ENCODE measurements around the gene HOXB6.

DNA sequence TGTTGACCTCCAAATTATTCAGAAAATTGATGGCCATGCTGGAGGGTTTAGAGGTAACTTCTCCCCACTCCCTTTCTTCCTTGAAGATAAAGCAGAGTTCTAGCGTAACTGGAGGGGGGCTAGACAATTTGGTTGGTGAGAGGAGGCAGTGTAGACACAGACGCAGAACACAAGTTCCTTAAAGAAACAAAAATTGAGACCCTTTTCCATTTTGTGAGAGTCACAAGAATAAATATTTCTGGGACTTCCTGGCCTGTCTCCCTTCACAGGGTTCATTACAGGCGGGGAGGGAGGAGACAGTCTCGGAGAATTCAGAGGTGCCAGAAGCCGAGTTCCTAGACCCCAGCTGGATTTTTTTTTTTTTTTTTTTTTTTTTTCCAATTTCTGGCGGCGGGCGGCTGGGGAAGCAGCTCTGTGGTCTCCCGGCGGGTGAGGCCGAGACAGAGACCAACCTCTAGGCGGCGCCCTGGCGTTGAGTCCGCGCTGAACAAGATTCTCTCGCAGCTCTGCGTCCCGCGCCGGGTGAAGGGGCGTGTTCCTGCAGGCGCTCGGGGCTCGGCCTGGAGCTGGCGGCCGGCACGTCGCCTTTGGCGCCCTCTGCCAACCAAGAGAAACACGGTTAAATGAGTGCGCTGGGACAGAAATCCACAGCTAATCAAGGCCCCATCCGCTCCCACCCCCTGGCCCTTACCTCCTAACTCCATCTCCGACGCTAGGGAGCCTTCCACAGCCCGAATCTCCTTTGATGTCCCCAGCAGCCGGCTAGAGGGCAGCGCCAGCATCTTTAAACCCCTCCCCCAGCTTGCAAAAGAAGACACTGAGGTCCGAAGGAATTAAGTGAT, 31.6 kb upstream of the HOXB6 start:
- TF ChIP-seq, protein P1, sequence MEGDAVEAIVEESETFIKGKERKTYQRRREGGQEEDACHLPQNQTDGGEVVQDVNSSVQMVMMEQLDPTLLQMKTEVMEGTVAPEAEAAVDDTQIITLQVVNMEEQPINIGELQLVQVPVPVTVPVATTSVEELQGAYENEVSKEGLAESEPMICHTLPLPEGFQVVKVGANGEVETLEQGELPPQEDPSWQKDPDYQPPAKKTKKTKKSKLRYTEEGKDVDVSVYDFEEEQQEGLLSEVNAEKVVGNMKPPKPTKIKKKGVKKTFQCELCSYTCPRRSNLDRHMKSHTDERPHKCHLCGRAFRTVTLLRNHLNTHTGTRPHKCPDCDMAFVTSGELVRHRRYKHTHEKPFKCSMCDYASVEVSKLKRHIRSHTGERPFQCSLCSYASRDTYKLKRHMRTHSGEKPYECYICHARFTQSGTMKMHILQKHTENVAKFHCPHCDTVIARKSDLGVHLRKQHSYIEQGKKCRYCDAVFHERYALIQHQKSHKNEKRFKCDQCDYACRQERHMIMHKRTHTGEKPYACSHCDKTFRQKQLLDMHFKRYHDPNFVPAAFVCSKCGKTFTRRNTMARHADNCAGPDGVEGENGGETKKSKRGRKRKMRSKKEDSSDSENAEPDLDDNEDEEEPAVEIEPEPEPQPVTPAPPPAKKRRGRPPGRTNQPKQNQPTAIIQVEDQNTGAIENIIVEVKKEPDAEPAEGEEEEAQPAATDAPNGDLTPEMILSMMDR (IDR thresholded peaks at IDR 0.05), result peak in 2 of 4 experiments; percentile 31 to 41
- TF ChIP-seq POLR2A (IDR thresholded peaks at IDR 0.05), result no peak

Measured in uterus (tissue), 2 donors.